Nephron progenitor cell (in vitro differentiated cells): ENCODE results near the gene ITGB7.

Experiments used
- DNase-seq: peaks from one replicate; pipeline ENCODE4 v3.0.0; 2021
- H3K27ac Mint-ChIP-seq: 2 replicates; pipeline ENCODE4 v1.8.0; 2021; ENCODE audit warnings: mild to moderate bottlenecking, moderate library complexity, mixed read lengths
- H3K27me3 Mint-ChIP-seq: 2 replicates; pipeline ENCODE4 v1.8.0; 2021; ENCODE audit warnings: mild to moderate bottlenecking, low read depth, mixed read lengths; ENCODE audit not compliant: poor library complexity
- H3K36me3 Mint-ChIP-seq: 2 replicates; pipeline ENCODE4 v1.8.0; 2021; ENCODE audit warnings: low read depth, mixed read lengths
- H3K4me1 Mint-ChIP-seq: 2 replicates; pipeline ENCODE4 v1.8.0; 2021; ENCODE audit warnings: mixed read lengths
- H3K4me3 Mint-ChIP-seq: 2 replicates; pipeline ENCODE4 v1.8.0; 2021; ENCODE audit warnings: mild to moderate bottlenecking, moderate library complexity, mixed read lengths
- H3K9me3 Mint-ChIP-seq: 2 replicates; pipeline ENCODE4 v1.8.0; 2021; ENCODE audit warnings: mild to moderate bottlenecking, moderate library complexity, mixed read lengths
- CTCF ChIP-seq: fragments of 200-600 bp; sonication (generic); IDR thresholded peaks from 2 replicates; pipeline ENCODE4 v1.5.0; 2021; ENCODE audit warnings: antibody characterized with exemption

Gene ITGB7

GRCh38 chr12:53251477-53252348, 44.7 kb upstream of the ITGB7 start:
- peak overlapping the region; percentile 99 for H3K4me3 Mint-ChIP-seq
- peak overlapping the region; percentile 98 for H3K27ac Mint-ChIP-seq
- TF ChIP-seq CTCF: no peak
- no peaks in the 10 kb centered on the region for H3K27me3 Mint-ChIP-seq
- H3K9me3 Mint-ChIP-seq: no peaks in the 10 kb centered on the region
- no peaks in the 10 kb centered on the region for H3K36me3 Mint-ChIP-seq
- peak; percentile 88 for DNase-seq
- H3K4me1 Mint-ChIP-seq: peaks cover 34% of the 10 kb centered on the region

- Mint-ChIP-seq H3K9me3 (no peaks in the 10 kb centered on the region), H3K4me3 (no peak overlapping the region), H3K27ac (no peak overlapping the region), H3K27me3 (no peaks in the 10 kb centered on the region), H3K36me3 (no peaks in the 10 kb centered on the region), H3K4me1 (peaks cover 36% of the 10 kb centered on the region)
- no peak for DNase-seq
- TF ChIP-seq CTCF: no peak
These were observed 38.2 kb upstream of the ITGB7 start for GRCh38 chr12:53245286-53245685.

GRCh38 chr12:53244337-53244736, 37.3 kb upstream of the ITGB7 start:
- H3K4me1 Mint-ChIP-seq: peaks cover 36% of the 10 kb centered on the region
- H3K27me3 Mint-ChIP-seq: no peaks in the 10 kb centered on the region
- TF ChIP-seq CTCF: no peak
- no peak overlapping the region for H3K27ac Mint-ChIP-seq
- DNase-seq: no peak
- no peak overlapping the region for H3K4me3 Mint-ChIP-seq
- no peaks in the 10 kb centered on the region for H3K36me3 Mint-ChIP-seq
- H3K9me3 Mint-ChIP-seq: no peaks in the 10 kb centered on the region

GRCh38 chr12:53241623-53242412, 34.8 kb upstream of the ITGB7 start:
- H3K4me3 Mint-ChIP-seq: peak overlapping the region; percentile 21
- H3K4me1 Mint-ChIP-seq: peaks cover 36% of the 10 kb centered on the region
- peak overlapping the region; percentile 44 for H3K27ac Mint-ChIP-seq
- H3K36me3 Mint-ChIP-seq: no peaks in the 10 kb centered on the region
- no peaks in the 10 kb centered on the region for H3K9me3 Mint-ChIP-seq
- peak; percentile 22 for DNase-seq
- TF ChIP-seq CTCF: no peak
- H3K27me3 Mint-ChIP-seq: peaks cover 7% of the 10 kb centered on the region

- DNase-seq: no peak
These were observed 32.7 kb upstream of the ITGB7 start for GRCh38 chr12:53239643-53240258.

More at GRCh38 chr12:53239643-53240258, 32.7 kb upstream of the ITGB7 start:
- H3K4me3 Mint-ChIP-seq: no peak overlapping the region
- peaks cover 8% of the 10 kb centered on the region for H3K27me3 Mint-ChIP-seq
- TF ChIP-seq CTCF: no peak
- peaks cover 48% of the 10 kb centered on the region for H3K4me1 Mint-ChIP-seq
- no peaks in the 10 kb centered on the region for H3K9me3 Mint-ChIP-seq
- no peaks in the 10 kb centered on the region for H3K36me3 Mint-ChIP-seq
- H3K27ac Mint-ChIP-seq: no peak overlapping the region
